Activated CD4-positive, alpha-beta T cell treated with anti-CD3 and anti-CD28 coated beads, Interleukin-2, amount 10 ng/mL, durations not matched to agents 24 days and 14 days (primary cell): ENCODE results near the gene TNFAIP8L3. TPM values are rescaled to one million over a fixed set of nuclear protein-coding genes. Genes with fewer than 3 reads are reported as not detected.
"Not testable (repeated sequence)": the region's sequence is repeated elsewhere in the genome, so short reads cannot be mapped to it uniquely, and the experiment has no call there.

Source experiments
- DNase-seq: peaks from one replicate; pipeline ENCODE4 v3.0.0; 2022
- H3K27ac Mint-ChIP-seq: one replicate; pipeline ENCODE4 v1.8.0; 2022; ENCODE audit warnings: mild to moderate bottlenecking, mixed read lengths
- H3K27me3 Mint-ChIP-seq: one replicate; pipeline ENCODE4 v1.8.0; 2022; ENCODE audit warnings: mixed read lengths
- H3K36me3 Mint-ChIP-seq: one replicate; pipeline ENCODE4 v1.8.0; 2022; ENCODE audit warnings: low read depth, mild to moderate bottlenecking, mixed read lengths
- H3K4me1 Mint-ChIP-seq: one replicate; pipeline ENCODE4 v1.8.0; 2021; ENCODE audit warnings: mixed read lengths
- H3K4me3 Mint-ChIP-seq: one replicate; pipeline ENCODE4 v1.8.0; 2022; ENCODE audit warnings: mild to moderate bottlenecking, moderate library complexity, mixed read lengths
- H3K9me3 Mint-ChIP-seq: one replicate; pipeline ENCODE4 v1.8.0; 2021; ENCODE audit warnings: mixed read lengths
- intact Hi-C: fragments of 100-400 bp; cut with micrococcal nuclease; formaldehyde crosslinking; loops from one replicate; pipeline ENCODE4 v1.15.1; 2023
- total RNA-seq: library from RNA; stranded (reverse); gene quantifications from 2 replicates; pipeline ENCODE4 v1.2.3, GENCODE V29; 2022

The TNFAIP8L3 gene
- total RNA-seq, 1 donor from 2014 or later = 0.77 TPM

- H3K36me3 Mint-ChIP-seq = no peaks in the 10 kb centered on the region
- no peaks in the 10 kb centered on the region for H3K9me3 Mint-ChIP-seq
- no peak overlapping the region for H3K27ac Mint-ChIP-seq
- H3K27me3 Mint-ChIP-seq = peaks cover 22% of the 10 kb centered on the region
- no peak for DNase-seq
- intact Hi-C loops = no loop called here
- no peak overlapping the region for H3K4me3 Mint-ChIP-seq
- H3K4me1 Mint-ChIP-seq = peaks cover 4% of the 10 kb centered on the region
Measured at GRCh38 chr15:51129535-51130188, 35.0 kb upstream of the TNFAIP8L3 start.

- Mint-ChIP-seq H3K4me3 (no peak overlapping the region), H3K36me3 (no peaks in the 10 kb centered on the region), H3K27me3 (peaks cover 23% of the 10 kb centered on the region), H3K27ac (no peak overlapping the region), H3K4me1 (peaks cover 4% of the 10 kb centered on the region), H3K9me3 (no peaks in the 10 kb centered on the region)
- DNase-seq = no peak
- intact Hi-C loops = no loop called here
Measured at GRCh38 chr15:51128701-51129100, 34.0 kb upstream of the TNFAIP8L3 start.

DNA sequence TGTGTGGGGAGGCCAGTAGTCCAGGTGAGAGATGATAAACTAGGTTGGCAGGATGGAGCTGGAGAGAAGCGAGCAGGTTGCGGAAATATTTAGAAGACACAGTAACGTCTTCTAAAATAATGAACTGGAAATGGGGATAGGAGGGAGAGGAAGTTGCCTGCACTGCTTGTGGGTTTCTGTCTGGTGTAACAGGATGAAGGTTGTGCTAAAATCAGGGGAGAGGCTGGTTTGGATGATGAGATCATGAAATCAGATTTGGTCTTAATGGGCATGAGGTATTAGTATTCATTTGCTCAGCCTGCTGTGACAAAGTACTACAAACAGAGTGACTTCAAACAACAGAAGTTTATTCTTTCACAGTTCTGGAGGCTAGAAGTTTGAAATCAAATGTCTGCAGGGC is 32.1 kb upstream of the TNFAIP8L3 start:
- no peak for DNase-seq
- Mint-ChIP-seq H3K9me3 (no peaks in the 10 kb centered on the region), H3K4me1 (peaks cover 5% of the 10 kb centered on the region), H3K36me3 (no peaks in the 10 kb centered on the region), H3K27ac (no peak overlapping the region), H3K4me3 (no peak overlapping the region), H3K27me3 (peaks cover 27% of the 10 kb centered on the region)
- intact Hi-C loops = no loop called here

DNA sequence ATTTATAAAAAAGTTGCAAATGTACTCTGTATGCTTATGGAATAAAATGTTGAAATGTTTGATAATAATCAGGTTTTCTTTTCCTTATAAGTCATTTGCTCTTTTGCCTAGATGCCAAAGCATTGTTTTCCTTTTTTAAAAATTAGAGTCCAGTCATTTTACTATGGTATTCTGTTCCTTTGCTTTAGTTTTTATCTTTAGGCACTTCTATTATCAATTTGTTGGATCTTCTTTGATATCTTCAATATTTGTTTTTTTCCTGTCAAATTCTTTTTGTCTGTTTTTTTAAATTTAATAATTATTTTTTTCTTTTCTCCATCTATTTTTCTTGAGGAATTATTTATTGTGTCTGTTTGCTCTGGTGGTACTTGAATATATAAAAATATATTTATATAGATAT is 28.3 kb upstream of the TNFAIP8L3 start:
- H3K4me1 Mint-ChIP-seq, H3K27ac Mint-ChIP-seq: not testable (repeated sequence)

DNA sequence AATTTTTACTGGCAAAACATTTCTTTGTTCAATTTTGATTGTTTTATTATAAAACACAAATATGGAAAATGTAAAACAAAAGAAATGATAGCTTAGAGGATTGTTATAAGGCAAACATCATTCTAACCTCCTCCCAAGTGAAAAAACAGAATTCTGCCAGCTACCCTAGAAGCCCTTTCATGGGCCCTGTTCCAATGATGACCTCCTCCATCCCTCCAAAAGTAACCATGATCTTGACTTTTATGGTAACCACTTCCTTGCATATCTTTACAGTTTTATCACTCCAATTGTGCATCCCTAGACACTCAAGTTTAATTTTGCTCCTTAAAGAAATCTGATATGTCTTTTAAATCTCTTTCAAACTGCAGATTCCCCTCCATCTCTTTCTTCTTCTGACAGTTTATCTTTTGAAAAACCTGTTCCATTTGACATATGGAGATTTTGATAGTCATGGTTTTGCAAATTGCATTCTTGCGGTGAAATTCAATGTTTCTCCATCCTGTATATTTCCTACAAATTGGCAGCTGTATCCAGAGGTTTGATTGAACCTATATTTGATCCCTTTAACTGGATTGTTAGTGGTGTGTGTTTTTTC is 27.0 kb upstream of the TNFAIP8L3 start:
- Mint-ChIP-seq H3K27me3 (peaks cover 21% of the 10 kb centered on the region), H3K27ac (no peak overlapping the region), H3K36me3 (no peaks in the 10 kb centered on the region), H3K9me3 (peaks cover 4% of the 10 kb centered on the region), H3K4me1 (peaks cover 8% of the 10 kb centered on the region), H3K4me3 (no peak overlapping the region)
- intact Hi-C loops = no loop called here
- DNase-seq = no peak

More for the DNA sequence above, 28.3 kb upstream of the TNFAIP8L3 start:
- H3K9me3 Mint-ChIP-seq, H3K36me3 Mint-ChIP-seq, intact Hi-C loops, H3K4me3 Mint-ChIP-seq, DNase-seq: not testable (repeated sequence)
- peaks cover 25% of the 10 kb centered on the region for H3K27me3 Mint-ChIP-seq

- H3K27ac Mint-ChIP-seq = no peak overlapping the region
- intact Hi-C loops = no loop called here
- H3K36me3 Mint-ChIP-seq = no peaks in the 10 kb centered on the region
- peaks cover 16% of the 10 kb centered on the region for H3K27me3 Mint-ChIP-seq
- peaks cover 4% of the 10 kb centered on the region for H3K9me3 Mint-ChIP-seq
- DNase-seq = no peak
- H3K4me1 Mint-ChIP-seq = peaks cover 6% of the 10 kb centered on the region
- H3K4me3 Mint-ChIP-seq = no peak overlapping the region
Measured at GRCh38 chr15:51121118-51121517, 26.4 kb upstream of the TNFAIP8L3 start.

DNA sequence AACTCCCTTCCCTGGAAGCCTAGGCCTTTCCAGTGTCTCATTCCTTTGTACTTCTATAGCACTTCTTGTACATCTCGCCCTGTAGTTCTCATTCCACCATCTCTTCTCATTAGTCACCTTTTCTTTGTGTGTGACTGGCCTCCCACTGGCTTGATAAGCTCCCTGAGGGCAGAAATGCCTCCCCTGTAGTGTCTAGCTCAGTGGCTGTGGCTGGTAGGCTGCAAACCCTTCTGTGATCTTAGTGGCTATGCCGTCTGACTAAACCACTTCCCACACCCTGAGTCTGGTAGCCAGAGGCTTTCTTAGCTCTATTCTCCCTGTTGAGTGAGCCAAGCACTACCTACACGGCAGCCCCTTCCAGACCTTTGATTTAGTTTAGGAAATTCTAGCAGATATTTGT is 24.4 kb upstream of the TNFAIP8L3 start:
- Mint-ChIP-seq H3K36me3 (no peaks in the 10 kb centered on the region), H3K4me3 (no peak overlapping the region), H3K9me3 (peaks cover 4% of the 10 kb centered on the region), H3K27me3 (peaks cover 9% of the 10 kb centered on the region), H3K4me1 (peaks cover 6% of the 10 kb centered on the region), H3K27ac (no peak overlapping the region)
- intact Hi-C loops = no loop called here
- DNase-seq = no peak

DNA sequence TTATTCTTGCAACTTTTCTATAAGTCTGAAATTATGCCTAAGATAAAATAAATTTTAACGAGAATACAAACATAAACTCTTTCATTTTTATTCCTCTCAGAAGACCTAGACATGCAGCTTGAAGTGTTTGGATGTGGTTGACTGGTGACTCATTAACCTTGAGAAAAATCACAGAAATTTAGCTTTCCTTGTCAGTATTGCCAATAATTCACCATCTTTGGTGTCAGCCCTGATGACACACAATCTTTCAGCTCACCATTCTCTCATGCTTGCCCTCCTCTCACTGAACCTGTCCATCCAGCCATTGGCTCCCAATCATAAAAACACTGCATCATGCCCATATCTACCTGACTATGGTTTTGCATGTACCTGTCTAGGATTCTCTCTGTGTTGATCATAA is 22.6 kb upstream of the TNFAIP8L3 start:
- peaks cover 5% of the 10 kb centered on the region for H3K27me3 Mint-ChIP-seq
- no peak overlapping the region for H3K4me3 Mint-ChIP-seq
- intact Hi-C loops = no loop called here
- peaks cover 6% of the 10 kb centered on the region for H3K4me1 Mint-ChIP-seq
- H3K36me3 Mint-ChIP-seq = no peaks in the 10 kb centered on the region
- DNase-seq = no peak
- H3K27ac Mint-ChIP-seq = no peak overlapping the region
- peaks cover 4% of the 10 kb centered on the region for H3K9me3 Mint-ChIP-seq

GRCh38 chr15:51114437-51115119 is 19.9 kb upstream of the TNFAIP8L3 start:
- Mint-ChIP-seq H3K4me1 (no peaks in the 10 kb centered on the region), H3K27ac (no peak overlapping the region)

GRCh38 chr15:51112078-51112477 is 17.4 kb upstream of the TNFAIP8L3 start:
- no peaks in the 10 kb centered on the region for H3K36me3 Mint-ChIP-seq
- no peak overlapping the region for H3K27ac Mint-ChIP-seq
- H3K27me3 Mint-ChIP-seq = peaks cover 14% of the 10 kb centered on the region
- DNase-seq = no peak
- H3K4me3 Mint-ChIP-seq = no peak overlapping the region
- H3K4me1 Mint-ChIP-seq = no peaks in the 10 kb centered on the region
- intact Hi-C loops = no loop called here
- H3K9me3 Mint-ChIP-seq = no peaks in the 10 kb centered on the region

More at GRCh38 chr15:51114437-51115119, 19.9 kb upstream of the TNFAIP8L3 start:
- Mint-ChIP-seq H3K36me3 (no peaks in the 10 kb centered on the region), H3K9me3 (peaks cover 4% of the 10 kb centered on the region), H3K27me3 (peaks cover 6% of the 10 kb centered on the region), H3K4me3 (no peak overlapping the region)
- intact Hi-C loops = no loop called here
- DNase-seq = no peak

DNA sequence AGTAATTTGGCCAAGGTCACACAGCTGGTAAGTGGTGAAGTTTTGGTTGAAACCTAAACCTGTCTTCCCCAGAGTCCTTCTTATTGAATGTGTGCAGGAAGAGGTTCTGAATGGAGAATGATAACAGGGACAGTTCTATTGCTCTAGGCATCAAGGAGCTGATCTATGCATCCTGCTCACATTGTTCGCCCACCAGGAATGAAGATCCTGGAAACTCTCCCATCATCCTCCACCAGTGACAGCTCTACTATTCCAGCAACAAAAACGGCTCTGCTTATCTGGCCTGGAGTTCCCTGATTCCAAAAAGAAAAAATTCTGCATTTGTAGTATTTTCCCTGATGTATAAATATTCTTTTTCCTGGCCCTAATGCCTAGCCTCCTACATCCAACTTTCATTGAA is 16.4 kb upstream of the TNFAIP8L3 start:
- Mint-ChIP-seq H3K27me3 (peaks cover 17% of the 10 kb centered on the region), H3K4me1 (no peaks in the 10 kb centered on the region), H3K4me3 (no peak overlapping the region), H3K9me3 (no peaks in the 10 kb centered on the region), H3K27ac (no peak overlapping the region), H3K36me3 (no peaks in the 10 kb centered on the region)
- intact Hi-C loops = no loop called here
- no peak for DNase-seq

DNA sequence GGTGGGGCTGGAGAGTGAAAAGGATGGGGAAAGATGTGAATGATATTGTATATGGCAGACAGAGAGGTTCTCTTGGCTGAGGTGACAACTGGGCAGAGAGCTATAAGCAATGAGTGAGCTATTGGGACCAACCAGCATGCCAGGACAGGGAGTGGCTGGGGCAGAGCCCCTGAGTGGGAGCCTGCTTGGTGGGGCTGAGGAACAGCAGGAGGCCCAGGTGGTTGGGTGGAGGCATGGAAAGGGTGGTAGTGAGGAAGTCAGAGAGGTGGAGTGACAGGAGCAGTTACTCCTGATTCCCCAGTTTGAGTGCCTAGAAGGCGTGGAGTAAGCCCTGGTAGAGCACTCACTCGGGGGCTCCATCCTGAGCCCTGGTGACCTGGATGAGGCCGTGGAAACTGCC is 15.5 kb upstream of the TNFAIP8L3 start:
- intact Hi-C loops = no loop called here
- H3K4me3 Mint-ChIP-seq = no peak overlapping the region
- H3K9me3 Mint-ChIP-seq = no peaks in the 10 kb centered on the region
- H3K36me3 Mint-ChIP-seq = no peaks in the 10 kb centered on the region
- H3K27me3 Mint-ChIP-seq = peaks cover 22% of the 10 kb centered on the region
- H3K27ac Mint-ChIP-seq = no peak overlapping the region
- DNase-seq = no peak
- no peaks in the 10 kb centered on the region for H3K4me1 Mint-ChIP-seq

DNA sequence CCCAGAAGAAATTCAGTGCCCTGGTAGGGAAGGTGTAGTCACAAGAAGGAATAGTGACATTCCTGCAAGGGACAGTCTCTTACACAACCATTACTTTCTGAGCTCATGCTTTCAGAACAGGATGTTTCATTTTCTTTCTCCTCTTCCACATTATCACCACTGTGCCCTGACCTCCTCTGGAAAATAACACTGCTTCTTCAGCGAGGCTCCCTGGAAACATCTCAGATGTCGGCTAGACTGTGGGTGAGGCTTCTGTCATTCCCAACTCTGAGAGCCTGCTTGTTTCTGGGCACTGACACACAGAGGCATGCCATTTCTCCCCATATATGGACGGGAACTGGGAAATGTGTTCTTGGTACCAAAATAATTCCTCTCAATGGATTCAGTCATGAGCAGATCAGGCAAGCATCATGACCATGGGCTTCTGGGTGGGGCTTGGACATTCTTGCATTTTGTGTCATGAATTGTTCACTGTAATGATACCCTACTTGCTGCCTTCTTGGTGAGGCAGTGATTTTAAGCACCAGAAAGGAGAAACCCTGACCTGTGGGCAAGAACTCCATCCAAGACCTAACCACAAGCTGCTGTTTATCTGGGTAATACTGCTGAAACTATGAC is 14.3 kb upstream of the TNFAIP8L3 start:
- intact Hi-C loops = no loop called here
- no peak overlapping the region for H3K4me3 Mint-ChIP-seq
- peaks cover 32% of the 10 kb centered on the region for H3K27me3 Mint-ChIP-seq
- H3K4me1 Mint-ChIP-seq = no peaks in the 10 kb centered on the region
- DNase-seq = no peak
- H3K27ac Mint-ChIP-seq = no peak overlapping the region
- no peaks in the 10 kb centered on the region for H3K36me3 Mint-ChIP-seq
- H3K9me3 Mint-ChIP-seq = no peaks in the 10 kb centered on the region

DNA sequence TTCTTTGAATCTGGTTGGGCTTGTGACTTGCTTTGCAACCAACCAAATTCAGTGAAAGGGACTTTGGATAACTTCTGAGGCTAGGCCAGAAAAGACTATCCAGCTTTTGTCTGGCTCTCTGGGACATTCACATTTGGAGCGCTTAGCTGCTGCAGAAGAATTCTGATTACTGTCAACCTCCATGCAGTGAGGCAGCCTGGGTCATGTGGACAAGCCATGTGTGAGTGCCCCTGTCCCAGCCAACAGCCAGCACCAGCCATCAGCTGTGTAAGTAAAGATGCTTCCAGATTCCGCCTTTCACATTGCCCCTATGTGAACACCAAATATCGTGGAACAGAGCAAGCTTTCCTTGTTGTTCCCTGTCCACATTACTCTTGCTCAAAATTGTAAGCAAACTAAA is 12.9 kb upstream of the TNFAIP8L3 start:
- Mint-ChIP-seq H3K27ac (no peak overlapping the region), H3K27me3 (peaks cover 44% of the 10 kb centered on the region), H3K9me3 (no peaks in the 10 kb centered on the region), H3K4me3 (no peak overlapping the region), H3K4me1 (no peaks in the 10 kb centered on the region), H3K36me3 (no peaks in the 10 kb centered on the region)
- DNase-seq = no peak
- intact Hi-C loops = no loop called here
